GM21367 (cell line): ENCODE data around the gene ARL4D.
"Not testable (repeated sequence)": the region's sequence is repeated elsewhere in the genome, so short reads cannot be mapped to it uniquely, and the experiment has no call there.

Experiments
- ATAC-seq: cut with Tn5 transposase; IDR thresholded peaks from one replicate; pipeline ENCODE4 v1.9.1; 2021; ENCODE audit not compliant: unreplicated experiment

ARL4D gene

DNA sequence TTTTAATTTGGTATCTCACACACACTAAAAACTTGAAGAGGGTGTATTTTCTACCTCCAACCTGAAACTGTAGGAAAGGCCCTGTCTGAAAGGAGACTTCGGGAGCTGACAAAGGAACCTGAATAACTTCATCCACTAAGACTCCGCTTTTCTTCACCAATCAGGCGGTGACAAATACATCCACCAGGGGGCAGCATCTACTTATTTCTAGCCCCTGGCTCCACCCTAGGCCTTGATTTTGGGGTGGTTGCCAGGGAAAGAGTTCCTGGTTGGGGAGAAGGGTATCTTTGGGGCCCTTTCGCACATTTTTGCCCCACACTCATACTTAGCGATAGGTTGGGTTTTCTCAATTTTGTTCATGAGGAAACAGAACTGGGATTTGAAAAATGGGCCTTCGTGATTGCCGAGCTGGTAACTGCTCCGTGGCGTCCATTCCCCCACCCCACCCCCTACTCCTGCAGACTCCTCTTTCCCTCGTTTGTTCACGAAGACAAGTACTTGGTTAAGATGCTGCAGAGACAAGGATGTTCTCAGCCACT is 4.8 kb upstream of the ARL4D start:
- no peak for ATAC-seq

GRCh38 chr17:43394696-43395095 is 4.1 kb upstream of the ARL4D start:
- not testable (repeated sequence) for ATAC-seq

GRCh38 chr17:43395165-43395564 is 3.6 kb upstream of the ARL4D start:
- no peak for ATAC-seq

GRCh38 chr17:43396491-43397060 is 2.2 kb upstream of the ARL4D start:
- no peak for ATAC-seq

- no peak for ATAC-seq
These were observed 1.1 kb downstream of the ARL4D start for GRCh38 chr17:43399839-43400328.

GRCh38 chr17:43400943-43401717 is 2.3 kb downstream of the ARL4D start:
- ATAC-seq = no peak

DNA sequence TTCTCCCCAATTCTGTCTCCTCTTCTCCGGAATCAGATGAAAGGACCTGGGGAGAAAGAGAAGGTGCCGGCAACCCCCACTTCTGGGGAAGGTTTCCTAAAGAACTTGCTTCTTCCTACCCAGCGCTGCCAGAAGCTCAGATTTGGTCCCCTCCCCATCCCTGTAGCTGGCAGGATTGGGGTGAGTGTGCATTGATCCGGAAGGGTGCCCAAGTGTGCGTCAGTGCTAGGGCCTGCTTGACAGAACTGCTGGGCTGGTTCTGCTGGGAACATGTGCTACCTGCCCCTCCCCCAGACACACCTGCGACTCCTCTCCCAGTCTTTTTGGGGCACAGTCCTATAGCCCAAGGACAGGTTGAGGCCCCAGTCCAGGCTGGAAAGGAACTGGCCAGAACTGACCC is 3.3 kb downstream of the ARL4D start:
- ATAC-seq = no peak

- no peak for ATAC-seq
These were observed 3.8 kb downstream of the ARL4D start for GRCh38 chr17:43402567-43402966.

DNA sequence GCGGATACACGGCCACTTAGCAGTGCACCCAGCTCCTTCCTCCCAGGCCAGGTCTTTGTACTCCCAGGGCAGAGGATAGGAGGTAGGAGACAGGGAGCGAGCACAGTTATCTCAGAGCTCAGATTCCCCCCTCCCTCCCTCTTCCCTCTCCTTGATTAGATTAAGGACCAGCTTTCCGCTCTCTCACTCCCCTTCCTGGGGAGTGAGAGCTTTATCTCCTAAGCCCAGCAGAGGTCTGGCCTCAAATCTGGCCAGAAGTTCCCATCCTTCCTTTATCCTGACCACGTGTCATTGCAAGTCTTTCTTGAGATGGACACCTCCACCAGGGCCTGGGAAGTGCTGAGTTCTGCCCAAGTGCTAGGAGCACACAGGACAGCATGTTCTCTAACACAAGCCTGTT is 5.1 kb downstream of the ARL4D start:
- ATAC-seq = no peak

DNA sequence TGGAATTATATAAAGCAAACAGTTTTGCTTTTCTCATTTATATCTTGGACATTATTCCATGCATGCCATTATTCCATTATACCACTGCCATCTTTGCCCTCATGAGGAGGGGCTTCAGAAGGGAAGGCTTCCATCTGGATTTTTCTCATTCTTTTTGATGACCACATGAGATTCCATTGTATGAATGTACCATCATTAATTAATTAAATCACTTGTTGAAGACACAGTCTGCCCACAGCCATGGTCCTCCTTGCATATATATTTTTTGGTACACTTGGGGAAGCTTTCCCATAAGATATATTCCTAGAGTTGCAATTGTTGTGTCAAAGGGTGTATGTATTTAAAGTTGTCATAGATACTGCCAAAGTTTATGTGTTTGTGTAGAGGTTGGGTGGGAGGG is 7.1 kb downstream of the ARL4D start:
- ATAC-seq = no peak

DNA sequence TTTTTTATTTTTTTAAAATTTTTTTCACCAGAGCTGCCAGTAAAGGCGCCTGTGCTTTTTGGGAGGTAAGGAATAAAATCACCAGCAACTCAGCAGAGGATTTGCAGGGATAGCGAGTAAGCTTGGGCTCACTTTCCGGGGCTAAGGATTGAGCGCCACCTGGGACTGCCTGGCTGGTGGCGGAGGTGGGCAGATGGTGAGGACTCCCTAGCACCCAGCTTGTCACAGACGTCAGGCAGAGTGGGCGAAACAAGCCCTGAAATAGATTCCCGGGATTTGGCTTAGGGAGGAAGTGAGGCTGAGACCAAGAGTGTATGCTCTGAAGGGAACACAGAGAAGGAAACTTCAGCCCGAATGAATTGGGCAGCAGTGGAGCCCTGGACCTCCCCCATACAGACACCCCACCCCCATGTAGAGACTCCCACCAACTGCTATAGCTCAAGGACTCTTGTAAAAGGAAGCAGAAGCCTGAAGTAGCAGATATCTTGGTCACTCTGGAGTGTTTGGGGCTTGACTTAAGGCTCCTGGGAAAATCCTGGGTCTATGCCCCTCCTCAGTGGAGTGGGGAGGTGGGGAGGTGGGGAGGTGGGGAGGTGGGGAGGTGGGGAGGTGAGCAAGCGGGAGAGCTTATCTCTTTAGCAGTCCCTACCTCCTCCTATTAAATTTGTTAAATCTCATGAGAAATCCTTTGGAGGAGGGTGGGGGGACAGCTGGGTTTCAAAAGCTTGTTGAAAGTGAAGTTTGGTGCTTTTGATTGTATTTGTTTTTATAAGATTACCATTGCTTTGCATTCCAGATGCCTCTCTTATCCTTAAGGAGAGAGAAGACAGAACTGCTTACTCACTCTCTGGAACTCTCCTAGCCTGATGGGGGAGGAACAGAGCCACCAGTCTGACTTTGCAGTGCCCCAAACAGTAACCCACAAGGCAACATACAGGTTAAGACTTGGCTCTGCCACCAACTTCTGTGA is 8.2 kb downstream of the ARL4D start:
- no peak for ATAC-seq

- no peak for ATAC-seq
These were observed 10.3 kb downstream of the ARL4D start for GRCh38 chr17:43409131-43409530.

DNA sequence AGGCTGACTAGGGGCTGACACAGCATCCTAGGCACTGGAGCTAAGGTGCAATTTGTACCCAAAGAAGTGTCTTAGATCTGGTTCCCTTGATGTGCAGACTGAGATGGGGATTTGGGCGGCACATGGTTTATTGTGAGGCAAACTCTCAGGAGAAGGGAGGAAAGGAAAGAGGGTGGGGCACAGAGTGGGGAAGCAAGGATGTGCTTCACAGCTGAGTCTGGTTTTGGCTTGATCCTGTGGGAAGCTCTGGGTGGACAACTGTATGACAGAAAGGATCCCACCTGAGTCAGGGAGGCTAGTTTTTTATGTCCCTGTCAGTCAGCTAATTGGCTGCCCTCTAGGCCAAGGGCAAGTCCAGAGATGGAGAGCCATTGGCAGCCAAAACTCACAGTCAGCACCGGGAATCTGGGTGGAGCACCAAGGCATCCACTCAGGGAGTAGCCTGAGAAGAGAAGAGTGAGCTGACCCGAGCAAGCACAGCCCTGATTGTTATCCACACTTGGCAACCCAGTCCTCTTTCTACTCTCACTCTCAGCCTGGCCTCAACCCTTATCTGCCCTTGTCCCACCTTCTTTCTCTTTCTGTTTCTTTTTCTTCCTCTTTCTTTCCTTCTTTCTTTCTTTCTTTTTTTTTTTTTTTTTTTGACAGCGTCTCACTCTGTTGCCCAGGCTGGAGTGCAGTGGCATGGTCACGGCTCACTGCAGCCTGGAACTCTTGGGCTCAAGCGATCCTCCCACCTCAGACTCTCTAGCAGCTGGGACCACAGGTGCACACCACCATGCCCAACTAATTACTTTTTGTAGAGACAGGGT is 12.0 kb downstream of the ARL4D start:
- no peak for ATAC-seq

- no peak for ATAC-seq
These were observed 12.5 kb downstream of the ARL4D start for GRCh38 chr17:43411369-43411677.

GRCh38 chr17:43411749-43412148 is 13.0 kb downstream of the ARL4D start:
- no peak for ATAC-seq

DNA sequence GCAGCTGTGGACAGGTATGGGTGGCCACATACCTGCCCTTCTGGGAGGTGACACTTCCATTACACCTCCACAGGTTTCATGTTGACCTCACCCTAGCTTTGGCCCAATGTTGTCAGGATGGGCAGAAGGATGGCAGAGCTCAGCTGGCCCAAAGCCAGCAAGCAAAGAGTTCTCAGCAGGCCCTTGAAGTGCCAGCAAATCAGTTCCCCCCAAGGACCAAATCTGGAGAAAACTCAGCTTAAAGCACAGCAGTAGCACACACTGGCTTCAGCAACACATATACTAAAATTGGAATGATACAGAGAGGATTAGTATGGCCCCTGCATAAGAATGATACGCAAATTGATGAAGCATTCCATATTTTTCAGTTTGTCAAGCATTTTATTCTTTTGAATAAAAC is 13.4 kb downstream of the ARL4D start:
- ATAC-seq = no peak

- no peak for ATAC-seq
These were observed 18.5 kb downstream of the ARL4D start for GRCh38 chr17:43416998-43417890.

GRCh38 chr17:43418441-43419374 is 19.9 kb downstream of the ARL4D start:
- ATAC-seq = no peak
